ENCODE data around the gene TGFA.

Gene TGFA

GRCh38 chr2:70554338-70554892 is 789 bp upstream of the TGFA start:
- Histone ChIP-seq H2BK120ac (ENCODE audit: insufficient read depth, low read length, poor library complexity) (no peak overlapping the region), H3K27ac (ENCODE audit: low read depth, low read length) (no peak overlapping the region), H3K4me3 (ENCODE audit: low read depth, low read length) (peak overlapping the region; percentile 70), H3K9me3 (ENCODE audit: insufficient read depth, low read depth, low read length) (no peaks in the 10 kb centered on the region), H3K79me2 (ENCODE audit: control insufficient read depth, insufficient read depth, low read length, poor library complexity) (no peaks in the 10 kb centered on the region), H3K14ac (ENCODE audit: low read length) (no peak overlapping the region), H3K18ac (ENCODE audit: low read length) (no peak overlapping the region), H3K9ac (ENCODE audit: low read length) (no peak overlapping the region), H2AFZ (ENCODE audit: insufficient read depth, low read length, poor library complexity) (peak overlapping the region; percentile 10), H2AK5ac (ENCODE audit: low read length) (no peak overlapping the region), H4K8ac (ENCODE audit: low read depth, low read length) (no peak overlapping the region), H3K4me2 (ENCODE audit: low read length) (peak overlapping the region; percentile 87), H3K36me3 (ENCODE audit: control insufficient read depth in 1 of 2, insufficient read depth in 2 of 2, low read length in 2 of 2) (no peaks in the 10 kb centered on the region), H3K4me1 (ENCODE audit: control insufficient read depth in 1 of 2, insufficient read depth in 2 of 2, low read length in 2 of 2) (peaks cover 2 to 5% of the 10 kb centered on the region in 2 experiments), H2BK5ac (ENCODE audit: low read depth, low read length, poor library complexity) (no peak overlapping the region), H3K79me1 (ENCODE audit: low read length) (no peaks in the 10 kb centered on the region), H3K4ac (ENCODE audit: low read depth, low read length) (no peak overlapping the region), H3K27me3 (ENCODE audit: insufficient read depth, low read length) (peaks cover 21% of the 10 kb centered on the region), H4K91ac (ENCODE audit: low read depth, low read length) (no peak overlapping the region), H2BK12ac (ENCODE audit: low read length) (no peak overlapping the region), H3K23ac (ENCODE audit: low read length) (no peak overlapping the region), H4K12ac (ENCODE audit: low read depth, low read length) (no peak overlapping the region)
- no peak for DNase-seq
- no CpG with 5 or more reads among the region's 18 CpGs for WGBS (ENCODE audit: extremely low coverage, insufficient coverage, insufficient read length)

DNA sequence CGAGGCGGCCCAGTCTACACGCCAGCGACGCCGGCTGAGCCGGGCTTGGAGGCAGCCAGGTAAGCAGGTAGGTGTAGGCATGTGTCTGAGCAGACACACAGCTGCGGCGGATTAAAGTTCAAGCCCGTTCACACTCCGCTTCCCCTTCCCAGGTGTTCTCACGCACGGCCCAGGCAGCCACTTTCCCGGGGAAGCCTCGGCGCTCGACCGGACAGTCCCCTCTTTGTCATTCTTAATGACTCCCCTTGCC is 367 bp downstream of the TGFA start:
- Histone ChIP-seq H3K4me1 (ENCODE audit: control insufficient read depth in 1 of 2, insufficient read depth in 2 of 2, low read length in 2 of 2) (peaks cover 2 to 5% of the 10 kb centered on the region in 2 experiments), H4K8ac (ENCODE audit: low read depth, low read length) (no peak overlapping the region), H2BK120ac (ENCODE audit: insufficient read depth, low read length, poor library complexity) (no peak overlapping the region), H3K4me3 (ENCODE audit: low read depth, low read length) (peak overlapping the region; percentile 70), H3K9me3 (ENCODE audit: insufficient read depth, low read depth, low read length) (no peaks in the 10 kb centered on the region), H3K23ac (ENCODE audit: low read length) (no peak overlapping the region), H4K91ac (ENCODE audit: low read depth, low read length) (no peak overlapping the region), H3K27me3 (ENCODE audit: insufficient read depth, low read length) (peaks cover 25% of the 10 kb centered on the region), H4K12ac (ENCODE audit: low read depth, low read length) (no peak overlapping the region), H3K14ac (ENCODE audit: low read length) (no peak overlapping the region), H3K18ac (ENCODE audit: low read length) (no peak overlapping the region), H2AFZ (ENCODE audit: insufficient read depth, low read length, poor library complexity) (peak overlapping the region; percentile 92), H3K4ac (ENCODE audit: low read depth, low read length) (no peak overlapping the region), H3K79me1 (ENCODE audit: low read length) (no peaks in the 10 kb centered on the region), H2BK5ac (ENCODE audit: low read depth, low read length, poor library complexity) (no peak overlapping the region), H3K79me2 (ENCODE audit: control insufficient read depth, insufficient read depth, low read length, poor library complexity) (no peaks in the 10 kb centered on the region), H3K27ac (ENCODE audit: low read depth, low read length) (no peak overlapping the region), H3K36me3 (ENCODE audit: control insufficient read depth in 1 of 2, insufficient read depth in 2 of 2, low read length in 2 of 2) (no peaks in the 10 kb centered on the region), H3K9ac (ENCODE audit: low read length) (no peak overlapping the region), H2BK12ac (ENCODE audit: low read length) (no peak overlapping the region), H2AK5ac (ENCODE audit: low read length) (no peak overlapping the region), H3K4me2 (ENCODE audit: low read length) (peak overlapping the region; percentile 87)
- WGBS (ENCODE audit: extremely low coverage, insufficient coverage, insufficient read length): no CpG with 5 or more reads among the region's 18 CpGs
- DNase-seq: peak in 1 of 2 donors; percentile 34

- H3K23ac ChIP-seq (ENCODE audit: low read length): no peak overlapping the region
- H3K4ac ChIP-seq (ENCODE audit: low read depth, low read length): no peak overlapping the region
- H3K4me3 ChIP-seq (ENCODE audit: low read depth, low read length): no peak overlapping the region
- DNase-seq: no peak
- no peak overlapping the region for H2BK12ac ChIP-seq (ENCODE audit: low read length)
- H2AK5ac ChIP-seq (ENCODE audit: low read length): no peak overlapping the region
- H3K79me2 ChIP-seq (ENCODE audit: control insufficient read depth, insufficient read depth, low read length, poor library complexity): no peaks in the 10 kb centered on the region
- no peak overlapping the region for H4K91ac ChIP-seq (ENCODE audit: low read depth, low read length)
- peak overlapping the region; percentile 87 for H3K4me2 ChIP-seq (ENCODE audit: low read length)
- no peak overlapping the region for H4K12ac ChIP-seq (ENCODE audit: low read depth, low read length)
- no peak overlapping the region for H2BK120ac ChIP-seq (ENCODE audit: insufficient read depth, low read length, poor library complexity)
- no peak overlapping the region for H4K8ac ChIP-seq (ENCODE audit: low read depth, low read length)
- whole genome bisulfite sequencing (ENCODE audit: extremely low coverage, insufficient coverage, insufficient read length): no CpG with 5 or more reads among the region's 45 CpGs
- H3K79me1 ChIP-seq (ENCODE audit: low read length): no peaks in the 10 kb centered on the region
- peaks cover 2 to 5% of the 10 kb centered on the region in 2 experiments for H3K4me1 ChIP-seq (ENCODE audit: control insufficient read depth in 1 of 2, insufficient read depth in 2 of 2, low read length in 2 of 2)
- H3K14ac ChIP-seq (ENCODE audit: low read length): no peak overlapping the region
- H3K36me3 ChIP-seq (ENCODE audit: control insufficient read depth in 1 of 2, insufficient read depth in 2 of 2, low read length in 2 of 2): no peaks in the 10 kb centered on the region
- H3K9me3 ChIP-seq (ENCODE audit: insufficient read depth, low read depth, low read length): no peaks in the 10 kb centered on the region
- no peak overlapping the region for H3K18ac ChIP-seq (ENCODE audit: low read length)
- H2AFZ ChIP-seq (ENCODE audit: insufficient read depth, low read length, poor library complexity): peak overlapping the region; percentile 92
- no peak overlapping the region for H3K27ac ChIP-seq (ENCODE audit: low read depth, low read length)
- no peak overlapping the region for H3K9ac ChIP-seq (ENCODE audit: low read length)
- H3K27me3 ChIP-seq (ENCODE audit: insufficient read depth, low read length): peaks cover 25% of the 10 kb centered on the region
- H2BK5ac ChIP-seq (ENCODE audit: low read depth, low read length, poor library complexity): no peak overlapping the region
These were observed 909 bp downstream of the TGFA start for GRCh38 chr2:70552501-70553333.

- H2AFZ ChIP-seq (ENCODE audit: insufficient read depth, low read length, poor library complexity): no peak overlapping the region
- H3K4me3 ChIP-seq (ENCODE audit: low read depth, low read length): no peak overlapping the region
- no peak overlapping the region for H3K18ac ChIP-seq (ENCODE audit: low read length)
- H3K79me1 ChIP-seq (ENCODE audit: low read length): no peaks in the 10 kb centered on the region
- no peak for DNase-seq
- no peak overlapping the region for H2BK120ac ChIP-seq (ENCODE audit: insufficient read depth, low read length, poor library complexity)
- H2BK12ac ChIP-seq (ENCODE audit: low read length): no peak overlapping the region
- no peak overlapping the region for H2BK5ac ChIP-seq (ENCODE audit: low read depth, low read length, poor library complexity)
- no peak overlapping the region for H3K4ac ChIP-seq (ENCODE audit: low read depth, low read length)
- H4K8ac ChIP-seq (ENCODE audit: low read depth, low read length): no peak overlapping the region
- no peak overlapping the region for H4K91ac ChIP-seq (ENCODE audit: low read depth, low read length)
- H3K27ac ChIP-seq (ENCODE audit: low read depth, low read length): no peak overlapping the region
- no peak overlapping the region for H3K23ac ChIP-seq (ENCODE audit: low read length)
- H3K14ac ChIP-seq (ENCODE audit: low read length): no peak overlapping the region
- H3K27me3 ChIP-seq (ENCODE audit: insufficient read depth, low read length): peaks cover 25% of the 10 kb centered on the region
- H3K4me2 ChIP-seq (ENCODE audit: low read length): no peak overlapping the region
- no peaks in the 10 kb centered on the region for H3K79me2 ChIP-seq (ENCODE audit: control insufficient read depth, insufficient read depth, low read length, poor library complexity)
- no CpG with 5 or more reads among the region's 7 CpGs for WGBS (ENCODE audit: extremely low coverage, insufficient coverage, insufficient read length)
- no peaks in the 10 kb centered on the region for H3K9me3 ChIP-seq (ENCODE audit: insufficient read depth, low read depth, low read length)
- H2AK5ac ChIP-seq (ENCODE audit: low read length): no peak overlapping the region
- no peak overlapping the region for H3K9ac ChIP-seq (ENCODE audit: low read length)
- H3K36me3 ChIP-seq (ENCODE audit: control insufficient read depth in 1 of 2, insufficient read depth in 2 of 2, low read length in 2 of 2): no peaks in the 10 kb centered on the region
- peaks cover 2 to 5% of the 10 kb centered on the region in 2 experiments for H3K4me1 ChIP-seq (ENCODE audit: control insufficient read depth in 1 of 2, insufficient read depth in 2 of 2, low read length in 2 of 2)
- H4K12ac ChIP-seq (ENCODE audit: low read depth, low read length): no peak overlapping the region
These were observed 2.5 kb downstream of the TGFA start for GRCh38 chr2:70551167-70551566.

Data from trophoblast cell (in vitro differentiated cells and primary cell).